OCI-LY7 (cell line): ENCODE results near the gene PRKN. TPM values are rescaled to one million over a fixed set of nuclear protein-coding genes. Genes with fewer than 3 reads are reported as not detected.

Experiments
- BruUV-seq: library from RNA; stranded (reverse); fragments of 400-500 nt; replicated peaks from 2 replicates; lab custom pipeline; 2021; lab: Mats Ljungman, UMichigan
- CTCF ChIA-PET: fragments of 300-600 bp; sonication (Branson Sonifier 250); formaldehyde crosslinking; loops from one replicate; lab custom pipeline; 2022; ENCODE audit warnings: antibody characterized with exemption; ENCODE audit not compliant: unreplicated experiment; lab: Charles Lee
- POLR2A ChIA-PET: fragments of 300-600 bp; sonication (Branson Sonifier 250); formaldehyde crosslinking; loops from one replicate; lab custom pipeline; 2022; ENCODE audit warnings: antibody characterized with exemption; lab: Charles Lee
- DNase-seq: peaks from one replicate; pipeline ENCODE4 v3.0.0-alpha.2; 2015; ENCODE audit warnings: low spot score
- H2AFZ ChIP-seq: fragments of 200-600 bp; sonication (generic), shearing (Covaris generic); 2 replicates; pipeline ENCODE4 v1.6.1; 2014; ENCODE audit warnings: mild to moderate bottlenecking, antibody characterized with exemption, low read length, moderate library complexity
- H3K27ac ChIP-seq: fragments of 200-600 bp; sonication (generic); 2 replicates; pipeline ENCODE4 v1.5.1; 2014; ENCODE audit warnings: mixed run types, low read depth, mild to moderate bottlenecking, moderate library complexity, low read length, inconsistent platforms; ENCODE audit not compliant: poor library complexity, severe bottlenecking
- H3K36me3 ChIP-seq: fragments of 200-600 bp; sonication (generic); 2 replicates; pipeline ENCODE4 v1.6.1; 2014; ENCODE audit warnings: mild to moderate bottlenecking, antibody characterized with exemption, low read length, moderate library complexity, mixed read lengths; ENCODE audit not compliant: insufficient read depth
- H3K4me1 ChIP-seq: fragments of 200-600 bp; sonication (generic); 2 replicates; pipeline ENCODE4 v1.5.1; 2014; ENCODE audit warnings: mild to moderate bottlenecking, low read length; ENCODE audit not compliant: insufficient read depth, poor library complexity, severe bottlenecking
- H3K4me2 ChIP-seq: fragments of 200-600 bp; sonication (generic); 2 replicates; pipeline ENCODE4 v1.6.1; 2014; ENCODE audit warnings: mild to moderate bottlenecking, low read length
- H3K4me3 ChIP-seq: fragments of 200-600 bp; sonication (generic); 2 replicates; pipeline ENCODE4 v1.5.1; 2014; ENCODE audit warnings: mild to moderate bottlenecking, low read depth, low read length; ENCODE audit not compliant: poor library complexity, severe bottlenecking
- H3K79me2 ChIP-seq: fragments of 200-600 bp; sonication (generic); 2 replicates; pipeline ENCODE4 v1.6.1; 2016; ENCODE audit warnings: low read depth, mild to moderate bottlenecking, low read length, moderate library complexity, mixed read lengths; ENCODE audit not compliant: insufficient read depth
- H3K9me2 ChIP-seq: fragments of 200-600 bp; sonication (generic); 2 replicates; pipeline ENCODE4 v1.6.1; 2016; ENCODE audit warnings: mild to moderate bottlenecking, low read length, mixed read lengths; ENCODE audit not compliant: insufficient read depth
- H3K9me3 ChIP-seq: fragments of 200-600 bp; sonication (generic); 2 replicates; pipeline ENCODE4 v1.6.1; 2014; ENCODE audit warnings: mild to moderate bottlenecking, mixed run types, low read length, mixed read lengths
- H4K20me1 ChIP-seq: fragments of 200-600 bp; sonication (generic); 2 replicates; pipeline ENCODE4 v1.6.1; 2014; ENCODE audit warnings: mild to moderate bottlenecking, antibody characterized with exemption, low read length, moderate library complexity, mixed read lengths; ENCODE audit not compliant: insufficient read depth
- EZH2phosphoT487 ChIP-seq: fragments of 200-600 bp; sonication (generic); IDR thresholded peaks from 2 replicates; pipeline ENCODE4 v1.6.1; 2018; ENCODE audit warnings: low read depth, borderline replicate concordance, mild to moderate bottlenecking, mixed run types, antibody characterized with exemption, low read length, moderate library complexity, mixed read lengths
- intact Hi-C: fragments of 100-400 bp; cut with micrococcal nuclease; formaldehyde crosslinking; loops from one replicate; pipeline ENCODE4 v1.10.0; 2022; ENCODE audit not compliant: unreplicated experiment
- total RNA-seq, 2 experiments: library from RNA; depleted of rRNA in 1 of 2; stranded (reverse); fragments of >200 nt in 1 of 2; shearing (Covaris generic) in 1 of 2; gene quantifications; 2 replicates each; pipeline ENCODE4 v1.2.3, GENCODE V29; 2014 to 2022
- TF ChIP-seq, protein P1 (sequence below): fragments of 200-600 bp; sonication (generic); conservative IDR thresholded peaks from 2 replicates; pipeline ENCODE4 v1.5.1; 2014; ENCODE audit warnings: mild to moderate bottlenecking, antibody characterized with exemption, low read length, moderate library complexity, mixed read lengths

The PRKN gene
- total RNA-seq, 2 experiments from 2014 or later, result 1.3 to 2.0 TPM

GRCh38 chr6:162249907-162250642, 477.5 kb downstream of the PRKN start:
- H3K36me3 ChIP-seq, result no peaks in the 10 kb centered on the region
- H3K9me2 ChIP-seq, result no peaks in the 10 kb centered on the region
- no peaks in the 10 kb centered on the region for H3K4me1 ChIP-seq
- H2AFZ ChIP-seq, result no peak overlapping the region
- H3K4me2 ChIP-seq, result no peak overlapping the region
- DNase-seq, result no peak
- H3K9me3 ChIP-seq, result no peaks in the 10 kb centered on the region
- no peak overlapping the region for H3K27ac ChIP-seq
- TF ChIP-seq, protein P1, sequence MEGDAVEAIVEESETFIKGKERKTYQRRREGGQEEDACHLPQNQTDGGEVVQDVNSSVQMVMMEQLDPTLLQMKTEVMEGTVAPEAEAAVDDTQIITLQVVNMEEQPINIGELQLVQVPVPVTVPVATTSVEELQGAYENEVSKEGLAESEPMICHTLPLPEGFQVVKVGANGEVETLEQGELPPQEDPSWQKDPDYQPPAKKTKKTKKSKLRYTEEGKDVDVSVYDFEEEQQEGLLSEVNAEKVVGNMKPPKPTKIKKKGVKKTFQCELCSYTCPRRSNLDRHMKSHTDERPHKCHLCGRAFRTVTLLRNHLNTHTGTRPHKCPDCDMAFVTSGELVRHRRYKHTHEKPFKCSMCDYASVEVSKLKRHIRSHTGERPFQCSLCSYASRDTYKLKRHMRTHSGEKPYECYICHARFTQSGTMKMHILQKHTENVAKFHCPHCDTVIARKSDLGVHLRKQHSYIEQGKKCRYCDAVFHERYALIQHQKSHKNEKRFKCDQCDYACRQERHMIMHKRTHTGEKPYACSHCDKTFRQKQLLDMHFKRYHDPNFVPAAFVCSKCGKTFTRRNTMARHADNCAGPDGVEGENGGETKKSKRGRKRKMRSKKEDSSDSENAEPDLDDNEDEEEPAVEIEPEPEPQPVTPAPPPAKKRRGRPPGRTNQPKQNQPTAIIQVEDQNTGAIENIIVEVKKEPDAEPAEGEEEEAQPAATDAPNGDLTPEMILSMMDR, result no peak
- no peak for TF ChIP-seq EZH2phosphoT487
- H4K20me1 ChIP-seq, result no peaks in the 10 kb centered on the region
- ChIA-PET CTCF (no interaction called here), POLR2A (no interaction called here)
- H3K79me2 ChIP-seq, result no peaks in the 10 kb centered on the region
- intact Hi-C loops, result no loop called here
- no peak overlapping the region for H3K4me3 ChIP-seq
- no TSS peak for BruUV-seq

DNA sequence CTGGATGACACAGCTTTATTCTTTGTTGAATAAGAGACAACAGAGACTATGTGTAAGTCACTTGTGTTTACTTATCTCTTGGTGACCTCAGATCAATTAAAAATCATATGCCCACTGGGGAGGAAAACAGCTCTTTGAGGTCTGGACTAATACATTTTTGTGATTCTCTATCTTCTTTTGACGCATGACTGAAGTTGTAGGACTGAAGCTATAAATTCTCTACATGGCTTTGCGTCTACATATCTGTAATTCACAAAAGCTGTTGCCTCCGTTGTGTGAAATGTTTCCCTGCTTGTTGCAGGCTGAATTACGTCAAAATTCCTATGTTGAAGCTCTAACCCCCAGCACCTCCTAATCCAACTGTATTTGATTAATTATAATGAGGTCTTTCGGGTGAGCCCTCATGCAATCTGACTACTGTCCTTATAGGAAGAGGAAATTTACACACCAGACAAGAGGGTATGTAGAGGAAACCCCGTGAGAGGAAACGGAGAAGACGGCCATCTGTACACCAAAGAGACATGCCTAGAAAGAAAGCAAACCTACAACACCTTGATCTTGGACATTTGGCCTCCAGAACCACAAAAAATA, 481.6 kb downstream of the PRKN start:
- Histone ChIP-seq H3K4me3 (no peak overlapping the region), H3K4me2 (no peak overlapping the region), H3K36me3 (no peaks in the 10 kb centered on the region), H3K79me2 (no peaks in the 10 kb centered on the region), H4K20me1 (no peaks in the 10 kb centered on the region), H3K9me3 (no peaks in the 10 kb centered on the region), H3K27ac (no peak overlapping the region), H3K4me1 (no peaks in the 10 kb centered on the region), H3K9me2 (no peaks in the 10 kb centered on the region), H2AFZ (no peak overlapping the region)
- no peak for DNase-seq
- intact Hi-C loops, result no loop called here
- ChIA-PET POLR2A (interaction anchor here (0.5 to 0.6 kb wide), 2 partner anchors 15 to 489 kb away, joined by 3 to 4 read pairs; no protein-coding TSS in a partner anchor), CTCF (no interaction called here)
- TF ChIP-seq, protein P1, result no peak
- no peak for TF ChIP-seq EZH2phosphoT487
- BruUV-seq, result no TSS peak

GRCh38 chr6:162244031-162244430, 483.5 kb downstream of the PRKN start:
- TF ChIP-seq, protein P1, result no peak
- TF ChIP-seq EZH2phosphoT487, result no peak
- no peak overlapping the region for H2AFZ ChIP-seq
- H3K27ac ChIP-seq, result no peak overlapping the region
- no peaks in the 10 kb centered on the region for H3K79me2 ChIP-seq
- no peaks in the 10 kb centered on the region for H3K4me1 ChIP-seq
- DNase-seq, result no peak
- no peaks in the 10 kb centered on the region for H3K9me3 ChIP-seq
- POLR2A ChIA-PET, result no interaction called here
- no peaks in the 10 kb centered on the region for H3K36me3 ChIP-seq
- intact Hi-C loops, result no loop called here
- BruUV-seq, result no TSS peak
- H4K20me1 ChIP-seq, result no peaks in the 10 kb centered on the region
- CTCF ChIA-PET, result no interaction called here
- no peak overlapping the region for H3K4me2 ChIP-seq
- no peaks in the 10 kb centered on the region for H3K9me2 ChIP-seq
- no peak overlapping the region for H3K4me3 ChIP-seq
